ENCODE results near the gene PFKFB3.

Gene PFKFB3

DNA sequence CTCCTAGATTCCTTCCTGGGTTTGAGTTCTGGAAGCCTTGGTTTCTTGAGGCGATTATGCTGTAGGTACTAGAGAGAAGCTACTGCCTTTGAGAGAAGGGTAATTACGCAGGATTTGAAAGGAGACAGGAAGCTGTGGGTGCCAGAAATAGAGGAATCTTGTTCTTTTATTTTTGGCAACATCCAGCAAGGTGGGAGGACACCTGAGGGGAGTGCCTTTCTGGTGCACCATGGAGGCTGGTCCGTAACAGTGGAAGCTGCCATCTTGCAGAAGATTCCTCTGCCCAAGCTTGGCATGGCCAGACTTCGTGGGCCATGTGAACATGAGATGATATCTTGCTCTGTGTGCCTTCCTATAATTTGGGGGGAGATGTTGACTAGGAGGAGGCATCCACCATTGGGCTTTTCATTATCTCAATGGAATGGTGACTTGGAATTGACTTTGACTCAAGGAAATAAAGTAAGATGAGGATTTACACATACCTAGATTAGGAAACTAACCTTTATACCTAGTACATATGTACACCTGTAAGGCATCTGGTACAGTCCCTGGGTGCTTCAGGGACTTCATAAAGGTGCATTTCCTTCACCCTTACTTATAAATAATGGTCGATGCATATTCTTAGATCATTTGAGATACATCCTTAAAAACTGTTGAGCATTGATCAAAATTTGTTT, 98.2 kb downstream of the PFKFB3 start:
- DNase-seq (ENCODE audit: low read depth in 2 of 2): no peak

- no peak for DNase-seq (ENCODE audit: low read depth in 2 of 2)
Measured at GRCh38 chr10:6301488-6302075, 98.8 kb downstream of the PFKFB3 start.

Measured in stimulated activated CD4-positive, alpha-beta T cell treated with anti-CD3 and anti-CD28 coated beads, Interleukin-1b, Interleukin-23, amount 100 ng/mL, for 4 hours (primary cell).